Heart left ventricle (tissue), 13 donors: ENCODE results near the gene MAGI1.

Source experiments
- CTCF ChIP-seq, 12 donors: fragments of 200-600 bp; sonication (generic) in 4 of 12; IDR thresholded peaks; one replicate each; pipeline versions ENCODE4 v1.5.0 to v1.8.0; 2018 to 2022; ENCODE audit warnings: antibody characterized with exemption in 12 of 12, mild to moderate bottlenecking in 5 of 12
- POLR2A ChIP-seq, 2 donors: fragments of 450-650 bp; IDR thresholded peaks; one replicate each; pipeline ENCODE4 v1.6.1; 2017; ENCODE audit warnings: antibody characterized with exemption in 2 of 2, mild to moderate bottlenecking in 2 of 2, moderate library complexity in 2 of 2
- donor health status: ischemic (EF 13 %, LVEDD 7.1; RV severe dilation, severe dysfunction).
- donor health status: DM: no; HTN: yes; CAD: no.
- donor health status: DM: no; HTN: no; CAD: no.
- donor health status: ischemic (EF 25% LVEDD 6.9; RV normal size, moderate dysfunction).
- donor health status: ischemic (EF 25% LVEDD 5.7; RV mildly dilated, moderate dysfunction).
- donor health status: ischemic (EF 35%, LVEDD 5.7; RV mildly dilated, moderate dysfunction).
- donor health status: nonischemic (EF 11% LVEDD 7.7; RV severe dilation, severe dysfunction).
- donor health status: DM: yes; HTN: yes; CAD: no.
- donor health status: PGD.
- donor health status: ischemic (EF 29% LVEDD 5.4; RV normal size, mild dysfunction).
- donor health status: nonischemic (EF 23%, LVEDD 6.1; RV moderate dilation, normal function).

GRCh38 chr3:65871305-65872141, 167.2 kb downstream of the MAGI1 start:
- TF ChIP-seq CTCF (IDR thresholded peaks at IDR 0.05) (no peak), POLR2A (IDR thresholded peaks at IDR 0.05) (no peak)
